Germinal center (tissue), 1 donor: Measurements from ENCODE around the gene ABCA1.

Experiments used
- DNase-seq: peaks from one replicate; pipeline ENCODE4 v3.0.0; 2012; ENCODE audit warnings: mixed read lengths, low spot score

The ABCA1 gene

DNA sequence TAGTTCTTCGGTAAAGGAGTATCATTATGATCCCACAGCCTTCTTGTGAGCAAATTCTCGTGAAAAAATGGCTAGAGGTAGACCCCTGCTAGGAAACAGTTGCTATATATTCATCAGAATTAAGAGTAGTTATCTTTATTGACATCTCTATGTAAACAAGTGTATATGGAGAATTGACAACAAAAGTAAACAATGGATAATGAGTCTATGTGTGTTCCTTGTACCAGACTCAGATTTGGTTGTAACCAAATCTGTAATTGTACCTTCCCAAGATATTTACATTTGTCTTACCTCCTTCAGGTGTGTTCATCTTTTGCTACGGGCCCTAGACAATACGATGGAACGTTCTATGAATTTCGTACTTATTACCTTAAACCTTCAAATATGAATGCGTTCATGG is 161.9 kb downstream of the ABCA1 start:
- DNase-seq, result no peak

GRCh38 chr9:104765138-104765537 is 162.8 kb downstream of the ABCA1 start:
- DNase-seq, result no peak

GRCh38 chr9:104758974-104759373 is 169.0 kb downstream of the ABCA1 start:
- DNase-seq, result no peak

GRCh38 chr9:104750185-104750767 is 177.7 kb downstream of the ABCA1 start:
- no peak for DNase-seq

- no peak for DNase-seq
Observed at GRCh38 chr9:104748359-104749031, 179.5 kb downstream of the ABCA1 start.

DNA sequence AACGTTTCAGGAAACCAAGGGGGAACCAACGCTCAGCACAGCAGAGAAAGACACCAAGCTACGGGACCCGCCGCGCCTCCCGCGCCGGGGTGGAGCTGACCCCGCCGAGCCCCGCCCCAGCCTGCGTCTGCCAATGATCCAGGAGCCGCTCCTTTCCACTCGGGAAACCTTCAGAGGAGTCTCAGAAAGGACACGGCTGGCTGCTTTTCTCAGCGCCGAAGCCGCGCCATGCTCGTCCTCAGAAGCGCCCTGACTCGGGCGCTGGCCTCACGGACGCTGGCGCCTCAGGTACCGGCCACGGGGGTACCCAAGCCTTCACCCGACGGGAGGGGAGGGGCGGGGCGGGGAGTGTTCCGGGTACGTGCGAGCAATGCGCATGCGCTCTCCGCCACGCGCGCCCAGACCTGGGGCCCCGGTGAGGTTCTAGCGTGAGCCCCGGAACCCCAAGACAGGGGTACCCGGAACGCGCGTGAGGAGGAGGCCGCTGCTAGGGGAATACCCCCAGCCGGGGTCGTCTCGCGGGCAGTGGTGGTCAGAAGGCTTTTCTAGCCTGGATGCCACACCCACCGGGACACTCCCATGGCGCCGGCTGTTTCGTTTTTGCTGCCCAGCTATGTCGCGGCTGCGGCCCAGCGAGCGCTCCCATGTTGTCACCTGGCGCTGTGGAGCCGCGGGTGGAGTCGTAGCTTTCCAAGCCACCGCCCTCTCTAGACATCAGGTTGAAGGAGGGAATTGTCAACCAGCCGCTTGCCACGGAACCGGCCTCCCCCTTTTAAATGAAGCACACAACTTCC is 180.2 kb downstream of the ABCA1 start, which contains the start of gene NIPSNAP3A:
Gene NIPSNAP3A (plus strand): TSS at position 119 of the 794 bp plus-strand sequence. CDS start 110 bp downstream, at position 229.
- peak; percentile 88 for DNase-seq

DNA sequence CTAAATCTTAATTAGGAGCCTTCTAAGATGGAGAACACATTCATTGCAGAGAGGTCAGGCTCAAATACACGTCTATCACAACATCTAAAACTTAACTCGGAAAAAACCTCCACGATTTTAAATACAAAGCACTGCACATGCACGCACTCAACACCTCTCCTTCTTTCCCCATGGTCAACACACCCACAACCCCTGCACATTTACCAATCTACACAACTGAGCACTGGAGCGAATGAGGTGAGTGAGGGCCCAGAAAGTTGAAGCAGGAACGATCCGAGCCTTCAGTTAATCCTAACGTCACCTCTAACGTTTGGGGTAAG is 180.8 kb downstream of the ABCA1 start:
- DNase-seq, result no peak

- no peak for DNase-seq
Observed at GRCh38 chr9:104746798-104747197, 181.2 kb downstream of the ABCA1 start.

DNA sequence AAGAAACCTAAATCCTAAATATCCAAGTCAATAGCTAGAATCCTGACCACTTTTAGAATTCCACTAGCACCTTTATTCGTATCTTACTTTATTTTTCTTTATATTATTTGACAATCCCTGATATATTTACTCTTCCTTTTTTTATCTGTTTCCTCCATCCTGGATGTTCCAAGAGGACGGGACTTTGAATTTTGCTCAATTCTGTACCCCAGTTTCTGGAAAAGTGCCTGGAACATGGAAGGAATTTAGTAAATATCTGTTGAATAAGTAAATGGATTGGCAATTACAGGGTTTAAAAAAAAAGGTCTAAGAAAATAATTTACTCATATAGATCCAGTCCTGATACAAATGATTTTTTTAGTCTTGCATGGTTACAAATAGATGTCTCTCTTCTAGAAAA is 181.7 kb downstream of the ABCA1 start:
- no peak for DNase-seq

GRCh38 chr9:104745852-104746251 is 182.1 kb downstream of the ABCA1 start:
- DNase-seq, result no peak

DNA sequence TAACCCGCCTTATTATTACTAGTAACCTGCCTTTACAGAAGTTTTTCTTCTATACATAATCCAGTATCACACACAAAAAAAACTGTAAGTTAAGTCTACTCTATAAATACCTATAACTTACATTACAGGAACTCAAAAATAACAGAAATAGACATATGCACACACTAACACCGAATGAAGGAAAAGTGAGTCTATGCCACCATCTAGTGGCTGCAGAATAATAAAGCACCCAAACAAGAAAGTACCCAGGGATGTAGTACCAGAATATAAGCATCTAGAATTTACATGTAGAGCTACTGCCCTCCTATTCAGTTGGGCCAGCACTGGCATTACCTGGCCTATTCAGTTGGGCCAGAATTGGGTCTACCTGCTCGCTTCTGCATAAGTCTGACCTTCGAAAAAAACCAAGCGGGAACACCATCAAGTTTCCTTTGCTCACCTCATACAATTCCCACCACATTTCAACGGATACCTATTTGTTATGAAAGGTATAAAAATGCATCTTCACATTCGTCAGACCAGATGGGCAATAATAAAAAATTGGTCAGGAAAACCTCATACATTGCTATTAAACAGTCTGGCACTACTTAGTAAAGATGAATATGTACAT is 184.5 kb downstream of the ABCA1 start:
- peak; percentile 68 for DNase-seq

GRCh38 chr9:104740621-104741020 is 187.3 kb downstream of the ABCA1 start:
- DNase-seq, result no peak

GRCh38 chr9:104738452-104738851 is 189.5 kb downstream of the ABCA1 start:
- DNase-seq, result no peak
